Purkinje cell (primary cell): Measurements from ENCODE around the gene POU4F3. TPM values are rescaled to one million over a fixed set of nuclear protein-coding genes. Genes with fewer than 3 reads are reported as not detected.

Source experiments
- polyA plus RNA-seq: library from polyadenylated mRNA; unstranded; fragments of >200 nt; fragmentation: Nextera tagmentation; gene quantifications from 2 replicates; pipeline ENCODE4 v1.2.1, GENCODE V29; 2014

The POU4F3 gene
- polyA plus RNA-seq = not detected in 2 replicates

DNA sequence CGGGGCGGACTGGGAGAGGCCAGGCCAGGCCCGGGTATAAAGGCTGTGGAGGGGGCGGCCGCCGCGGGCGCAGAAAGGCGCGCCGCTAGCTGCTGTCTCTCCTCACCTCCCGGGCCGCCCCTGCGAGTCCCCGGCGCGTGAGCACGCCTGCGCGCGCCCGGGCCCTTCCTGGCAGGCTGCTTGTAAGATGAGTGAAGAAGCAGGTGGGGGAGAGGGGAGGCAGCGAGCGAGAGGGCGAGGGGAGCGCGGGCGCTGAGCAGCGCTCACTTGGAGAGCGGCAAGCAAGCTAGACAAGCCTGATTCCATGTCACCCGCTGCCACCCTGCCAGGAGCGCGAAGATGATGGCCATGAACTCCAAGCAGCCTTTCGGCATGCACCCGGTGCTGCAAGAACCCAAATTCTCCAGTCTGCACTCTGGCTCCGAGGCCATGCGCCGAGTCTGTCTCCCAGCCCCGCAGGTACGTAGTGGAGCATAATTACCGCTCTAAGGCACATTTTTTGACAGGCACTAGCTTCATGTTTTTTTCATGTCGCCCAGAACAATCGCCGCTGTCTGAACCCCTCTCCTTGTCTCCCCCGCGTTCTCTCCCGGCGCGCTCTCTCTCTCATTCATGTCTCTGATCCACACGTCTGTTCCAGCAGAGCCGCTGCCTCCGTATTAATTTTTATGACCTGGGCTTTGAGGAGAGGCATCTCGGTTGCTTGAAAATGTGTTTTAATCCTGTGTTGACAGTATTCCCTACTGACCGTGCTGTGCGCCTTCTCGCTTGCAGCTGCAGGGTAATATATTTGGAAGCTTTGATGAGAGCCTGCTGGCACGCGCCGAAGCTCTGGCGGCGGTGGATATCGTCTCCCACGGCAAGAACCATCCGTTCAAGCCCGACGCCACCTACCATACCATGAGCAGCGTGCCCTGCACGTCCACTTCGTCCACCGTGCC is at the start of gene POU4F3:
Gene POU4F3 (plus strand): TSS at position 66 of the 941 bp plus-strand sequence. CDS start 274 bp downstream, at position 340.

Other genes starting within 250 kb of the POU4F3 start
- gene PLAC8L1, start 233.3 kb upstream of the POU4F3 start, polyA plus RNA-seq = not detected in 2 replicates
- gene LARS1, start 156.2 kb upstream of the POU4F3 start, polyA plus RNA-seq = 160 and 199 TPM in 2 replicates
- 9.7 and 10.9 TPM in 2 replicates for gene RBM27, start 135.2 kb upstream of the POU4F3 start, polyA plus RNA-seq
- 81.0 and 81.6 TPM in 2 replicates for gene TCERG1, start 108.5 kb downstream of the POU4F3 start, polyA plus RNA-seq
- not detected in 2 replicates for gene GPR151, start 177.4 kb downstream of the POU4F3 start, polyA plus RNA-seq